Vagina (tissue), 2 donors: ENCODE measurements around the gene LPIN3. TPM values are rescaled to one million over a fixed set of nuclear protein-coding genes. Genes with fewer than 3 reads are reported as not detected.

Experiments used
- DNase-seq, 2 donors: peaks; one replicate each; pipeline ENCODE4 v3.0.0-alpha.2; 2017; ENCODE audit errors: extremely low spot score in 2 of 2
- H3K27ac ChIP-seq: fragments of 200-600 bp; sonication (generic); one replicate; pipeline ENCODE4 v1.5.1; 2019
- H3K27me3 ChIP-seq: fragments of 200-600 bp; sonication (generic); one replicate; pipeline ENCODE4 v1.5.1; 2019
- H3K36me3 ChIP-seq, 2 donors: fragments of 200-600 bp; sonication (generic); one replicate each; pipeline ENCODE4 v1.5.1; 2017 to 2019
- H3K4me1 ChIP-seq: fragments of 200-600 bp; sonication (generic); one replicate; pipeline ENCODE4 v1.5.1; 2019
- H3K4me3 ChIP-seq, 2 donors: fragments of 200-600 bp; sonication (generic); 1 replicate in 1 of 2; 2 replicates in 1 of 2; pipeline ENCODE4 v1.5.1; 2016 to 2019
- H3K9me3 ChIP-seq: fragments of 200-600 bp; sonication (generic); one replicate; pipeline ENCODE4 v1.5.1; 2019
- CTCF ChIP-seq, 3 experiments: fragments of 450-650 bp in 2 of 3; fragments of 200-600 bp in 1 of 3; sonication (generic) in 1 of 3; IDR thresholded peaks; one replicate each; pipeline ENCODE4 v1.5.1; 2017 to 2019; ENCODE audit warnings: antibody characterized with exemption in 3 of 3, mild to moderate bottlenecking in 2 of 3, moderate library complexity in 2 of 3
- POLR2A ChIP-seq, 2 donors: fragments of 450-650 bp; IDR thresholded peaks; one replicate each; pipeline ENCODE4 v1.6.1; 2017; ENCODE audit warnings: antibody characterized with exemption in 2 of 2, mild to moderate bottlenecking in 2 of 2, moderate library complexity in 2 of 2
- POLR2AphosphoS5 ChIP-seq, 2 donors: sonication (generic); formaldehyde crosslinking; IDR thresholded peaks; one replicate each; pipeline ENCODE4 v1.9.0; 2017; ENCODE audit warnings: antibody characterized with exemption in 2 of 2, mild to moderate bottlenecking in 2 of 2, low read depth in 1 of 2; ENCODE audit not compliant: insufficient read depth in 1 of 2
- intact Hi-C: fragments of 100-400 bp; cut with DNase I; formaldehyde crosslinking; loops from one replicate; pipeline ENCODE4 v1.15.1; 2023
- total RNA-seq: library from RNA; depleted of rRNA; stranded (reverse); fragments of >200 nt; gene quantifications from one replicate; pipeline ENCODE4 v1.2.3, GENCODE V29; 2016

LPIN3 gene
- total RNA-seq, 1 donor from 2014 or later = 82.3 TPM

GRCh38 chr20:41366546-41367392 lies 26.1 kb downstream of the LPIN3 start, which contains the start of gene EMILIN3:
EMILIN3 (minus strand) TSS chr20:41366818; CDS start chr20:41366634, 184 bp downstream.
- Histone ChIP-seq H3K27me3 (no peaks in the 10 kb centered on the region), H3K4me3 (peak within 1 kb of the TSS; percentile 40 to 71), H3K4me1 (peaks cover 6% of the 10 kb centered on the region), H3K27ac (no peak within 1 kb of the TSS), H3K36me3 (no peaks in the 10 kb centered on the region), H3K9me3 (no peaks in the 10 kb centered on the region)
- TF ChIP-seq POLR2A (IDR thresholded peaks at IDR 0.05) (no peak), POLR2AphosphoS5 (IDR thresholded peaks at IDR 0.05; ENCODE audit: insufficient read depth in 1 of 2, low read depth in 1 of 2) (no peak), CTCF (IDR thresholded peaks at IDR 0.05) (no peak)
- intact Hi-C loops = no loop called here
- DNase-seq = no peak

GRCh38 chr20:41367393-41367695 lies 26.7 kb downstream of the LPIN3 start:
- no peaks in the 10 kb centered on the region for H3K9me3 ChIP-seq
- no peak for DNase-seq
- no peaks in the 10 kb centered on the region for H3K27me3 ChIP-seq
- no peaks in the 10 kb centered on the region for H3K36me3 ChIP-seq
- no peak overlapping the region for H3K27ac ChIP-seq
- peak overlapping the region in 1 of 2 donors; percentile 71 for H3K4me3 ChIP-seq
- peaks cover 6% of the 10 kb centered on the region for H3K4me1 ChIP-seq
- intact Hi-C loops = no loop called here
- TF ChIP-seq POLR2AphosphoS5 (IDR thresholded peaks at IDR 0.05; ENCODE audit: insufficient read depth in 1 of 2, low read depth in 1 of 2) = no peak
- TF ChIP-seq POLR2A (IDR thresholded peaks at IDR 0.05) = no peak
- TF ChIP-seq CTCF (IDR thresholded peaks at IDR 0.05) = no peak

- intact Hi-C loops = no loop called here
- Histone ChIP-seq H3K27me3 (no peaks in the 10 kb centered on the region), H3K4me1 (peaks cover 6% of the 10 kb centered on the region), H3K27ac (no peak overlapping the region), H3K4me3 (no peak overlapping the region), H3K9me3 (no peaks in the 10 kb centered on the region), H3K36me3 (no peaks in the 10 kb centered on the region)
- TF ChIP-seq POLR2AphosphoS5 (IDR thresholded peaks at IDR 0.05; ENCODE audit: insufficient read depth in 1 of 2, low read depth in 1 of 2) (no peak), CTCF (IDR thresholded peaks at IDR 0.05) (no peak), POLR2A (IDR thresholded peaks at IDR 0.05) (no peak)
- no peak for DNase-seq
Measured at GRCh38 chr20:41367956-41368355, 27.3 kb downstream of the LPIN3 start.

- Histone ChIP-seq H3K4me3 (no peak overlapping the region), H3K4me1 (peaks cover 6% of the 10 kb centered on the region), H3K9me3 (no peaks in the 10 kb centered on the region), H3K36me3 (no peaks in the 10 kb centered on the region), H3K27me3 (no peaks in the 10 kb centered on the region), H3K27ac (no peak overlapping the region)
- no peak for DNase-seq
- intact Hi-C loops = no loop called here
- TF ChIP-seq POLR2A (IDR thresholded peaks at IDR 0.05) = no peak
- no peak for TF ChIP-seq POLR2AphosphoS5 (IDR thresholded peaks at IDR 0.05; ENCODE audit: insufficient read depth in 1 of 2, low read depth in 1 of 2)
Measured at GRCh38 chr20:41369673-41370072, 29.1 kb downstream of the LPIN3 start.

GRCh38 chr20:41370176-41370575 lies 29.6 kb downstream of the LPIN3 start:
- H3K27ac ChIP-seq = no peak overlapping the region
- H3K4me1 ChIP-seq = peaks cover 6% of the 10 kb centered on the region
- DNase-seq = no peak
- no peak overlapping the region for H3K4me3 ChIP-seq
- H3K9me3 ChIP-seq = no peaks in the 10 kb centered on the region
- no peaks in the 10 kb centered on the region for H3K27me3 ChIP-seq
- no peaks in the 10 kb centered on the region for H3K36me3 ChIP-seq
- no peak for TF ChIP-seq CTCF (IDR thresholded peaks at IDR 0.05)
- TF ChIP-seq POLR2AphosphoS5 (IDR thresholded peaks at IDR 0.05; ENCODE audit: insufficient read depth in 1 of 2, low read depth in 1 of 2) = no peak
- TF ChIP-seq POLR2A (IDR thresholded peaks at IDR 0.05) = no peak
- intact Hi-C loops = no loop called here
